DMS79 treated with DMSO at 0.1 percent for 48 hours (cell line): ENCODE data around the gene LPIN3.
A peak's percentile ranks its signal among the peaks of the same experiment; 100 is the strongest.

Experiments used
- DNase-seq: peaks from one replicate; lab custom pipeline; 2025; lab: John Stamatoyannopoulos, UW

Gene LPIN3

DNA sequence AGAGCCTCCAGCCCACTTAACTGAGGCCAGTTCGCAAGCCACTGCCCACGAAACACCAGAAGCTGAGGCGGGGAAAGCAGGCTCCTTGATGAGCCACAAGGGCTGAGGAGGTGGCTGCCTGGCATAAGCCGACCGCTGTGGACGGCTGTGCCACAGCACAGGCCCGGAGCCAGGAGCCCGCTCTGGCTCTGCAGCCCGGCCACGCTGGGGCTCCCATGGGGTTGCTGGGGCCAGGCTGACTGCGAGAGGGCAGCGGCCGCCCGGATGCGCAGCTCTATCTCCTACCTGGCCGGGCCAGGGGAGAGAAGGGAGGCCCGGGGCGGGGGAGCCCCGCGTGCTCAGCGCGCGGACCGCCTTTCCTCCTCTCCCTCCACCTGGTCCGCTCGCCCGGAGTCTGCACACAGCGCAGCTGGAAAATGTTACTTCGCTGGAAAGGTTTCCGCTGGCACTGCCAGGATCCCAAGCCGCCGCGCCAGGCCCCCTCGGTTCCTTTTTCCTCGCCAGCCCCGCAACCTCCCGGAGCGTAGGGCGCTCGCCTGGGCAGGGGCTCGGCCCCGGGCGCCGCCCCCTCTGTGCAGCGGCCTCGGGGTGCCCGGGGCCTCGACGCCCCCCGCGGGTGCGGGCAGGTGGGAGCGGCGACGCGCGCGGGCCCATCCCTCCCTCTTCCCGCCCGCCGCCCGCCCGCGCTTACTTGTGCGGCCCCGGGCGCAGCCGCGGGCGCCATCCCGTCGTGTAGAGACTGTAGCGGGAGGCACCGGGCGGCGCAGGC, 25.3 kb downstream of the LPIN3 start:
- peak; percentile 1 for DNase-seq

DNA sequence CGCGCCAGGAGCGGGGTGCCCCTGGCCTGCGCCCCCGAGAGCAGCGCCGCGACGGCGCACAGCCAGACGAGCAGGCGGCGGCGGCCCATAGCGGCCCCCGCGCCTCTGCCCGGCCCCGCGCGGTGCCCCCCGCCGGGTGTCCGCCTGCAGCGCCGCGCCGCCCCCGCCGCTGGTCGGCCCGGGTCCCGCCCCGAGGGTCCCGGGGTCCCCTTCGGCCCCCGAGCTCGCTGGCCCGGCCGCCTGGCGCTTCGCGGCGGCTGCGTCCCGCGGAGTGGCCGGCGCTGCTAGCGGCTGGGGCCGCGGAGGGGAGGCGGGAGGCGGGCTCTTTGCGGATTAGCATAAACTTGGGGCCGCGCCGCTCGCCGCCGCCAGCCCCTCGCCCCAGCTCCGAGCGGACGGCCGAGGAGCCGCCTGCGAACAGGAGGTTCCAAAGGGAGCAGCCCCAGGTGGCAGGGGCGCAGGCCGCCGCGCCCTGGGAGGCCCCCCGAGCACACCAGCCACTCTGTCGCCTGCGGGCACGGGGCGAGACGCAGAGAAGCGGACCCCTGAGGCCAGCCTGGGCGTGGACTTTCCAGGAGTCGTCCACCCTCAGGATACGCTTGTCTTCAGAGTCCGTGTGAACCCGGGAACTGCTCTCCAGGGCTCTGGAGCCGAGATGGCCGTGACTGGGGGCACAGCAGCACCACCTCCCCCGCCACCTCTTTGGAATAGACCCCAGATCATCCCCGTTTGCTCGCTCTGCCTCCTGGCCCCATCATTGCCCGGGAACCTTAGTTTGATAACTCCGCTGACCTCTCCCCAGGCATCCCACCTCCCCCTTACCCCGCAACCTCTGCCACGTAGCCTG, 26.1 kb downstream of the LPIN3 start, which contains the start of gene EMILIN3:
EMILIN3 (minus strand) TSS at position 273 of the 847 bp plus-strand sequence; CDS start at position 89, 184 bp downstream.
- peak; percentile 4 for DNase-seq

DNA sequence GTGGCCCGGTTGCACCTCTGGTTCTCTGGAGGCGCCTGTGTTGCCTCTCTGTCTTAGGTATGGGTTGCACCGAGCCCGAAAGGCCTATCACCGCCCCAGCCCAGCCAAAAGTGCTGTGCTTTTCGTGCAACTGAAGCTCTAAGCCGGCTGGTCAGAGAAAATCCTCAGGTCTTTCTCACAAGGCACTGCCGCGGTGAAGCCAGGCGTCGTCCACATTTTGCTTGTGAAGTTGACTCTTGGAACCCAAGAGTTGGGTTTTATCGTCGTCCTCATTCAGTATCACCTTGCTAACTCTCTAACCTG, 26.7 kb downstream of the LPIN3 start:
- DNase-seq: no peak

DNA sequence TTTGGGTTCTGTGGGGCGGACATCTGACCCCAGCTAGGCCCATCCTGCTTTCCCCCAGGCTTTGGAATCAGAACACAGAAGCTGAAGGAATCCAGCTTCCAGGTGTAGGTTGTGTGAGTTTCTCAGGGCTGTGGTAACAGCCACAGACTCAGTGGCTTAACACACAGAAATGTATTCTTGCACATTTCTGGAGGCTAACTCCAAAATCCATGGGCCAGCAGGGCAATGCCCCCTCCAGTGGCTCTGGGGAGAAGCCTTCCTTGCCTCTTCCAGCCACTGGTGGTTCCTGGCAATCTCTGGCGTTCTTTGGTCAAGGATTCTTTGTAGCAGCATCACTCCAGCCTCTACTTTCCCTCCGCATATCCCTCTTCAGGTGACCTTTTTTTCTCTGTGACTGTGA, 27.3 kb downstream of the LPIN3 start:
- no peak for DNase-seq

DNA sequence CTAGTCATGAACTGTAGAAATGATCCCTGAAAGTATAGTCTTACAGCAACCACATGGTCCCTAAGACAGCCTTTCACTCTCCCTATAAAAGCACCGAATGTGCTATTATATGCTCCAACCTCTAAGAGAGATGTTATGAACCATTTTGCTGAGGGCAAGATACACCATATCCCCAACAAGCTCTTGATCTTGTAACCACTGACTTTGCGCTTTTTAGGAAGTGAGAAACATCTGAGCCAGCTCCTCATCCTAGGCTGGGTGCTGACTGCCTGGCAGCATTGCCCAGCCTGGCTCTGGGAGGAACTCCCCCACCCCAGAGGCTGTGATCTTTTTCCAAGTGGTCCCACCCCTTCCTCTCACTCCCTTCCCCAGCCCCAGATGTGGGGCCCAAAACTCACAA, 29.1 kb downstream of the LPIN3 start:
- no peak for DNase-seq

DNA sequence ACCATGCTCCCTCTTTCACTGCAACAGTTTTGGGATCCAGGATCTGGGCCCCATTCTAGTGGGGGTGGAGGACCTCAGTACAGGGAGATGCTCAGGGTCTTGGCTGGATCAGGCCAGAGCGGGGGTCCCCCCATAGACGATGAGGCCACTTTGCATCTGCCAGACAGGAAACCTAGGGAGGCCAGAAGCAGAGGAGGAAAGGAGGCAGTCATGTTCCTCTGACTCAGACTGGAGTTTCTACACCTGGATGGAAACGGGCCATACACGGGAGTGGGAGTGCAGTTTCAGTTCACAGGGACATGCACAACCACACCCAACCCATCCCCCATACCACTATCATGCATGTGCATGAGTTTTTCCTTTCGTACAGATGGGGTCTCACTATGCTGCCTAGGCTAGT, 29.6 kb downstream of the LPIN3 start:
- DNase-seq: no peak

DNA sequence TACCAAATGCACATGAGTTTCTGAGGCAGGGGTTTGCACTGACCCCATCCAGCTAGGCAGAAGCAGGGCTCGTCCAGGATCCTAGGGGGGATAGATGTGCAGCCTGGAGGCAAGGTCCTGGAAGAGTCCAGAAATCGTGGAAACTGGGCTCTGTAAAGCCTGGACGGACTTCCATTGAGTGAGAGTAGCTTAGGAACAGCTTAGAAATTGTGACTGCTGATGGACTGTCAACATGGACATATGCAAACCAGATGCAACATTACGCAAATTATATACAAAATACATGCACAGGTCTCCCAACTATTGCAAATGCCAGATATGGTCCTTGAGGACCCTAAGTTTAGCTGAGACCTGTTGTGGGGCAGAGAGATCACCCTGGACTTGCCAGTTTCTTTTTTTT, 30.8 kb downstream of the LPIN3 start:
- DNase-seq: no peak

DNA sequence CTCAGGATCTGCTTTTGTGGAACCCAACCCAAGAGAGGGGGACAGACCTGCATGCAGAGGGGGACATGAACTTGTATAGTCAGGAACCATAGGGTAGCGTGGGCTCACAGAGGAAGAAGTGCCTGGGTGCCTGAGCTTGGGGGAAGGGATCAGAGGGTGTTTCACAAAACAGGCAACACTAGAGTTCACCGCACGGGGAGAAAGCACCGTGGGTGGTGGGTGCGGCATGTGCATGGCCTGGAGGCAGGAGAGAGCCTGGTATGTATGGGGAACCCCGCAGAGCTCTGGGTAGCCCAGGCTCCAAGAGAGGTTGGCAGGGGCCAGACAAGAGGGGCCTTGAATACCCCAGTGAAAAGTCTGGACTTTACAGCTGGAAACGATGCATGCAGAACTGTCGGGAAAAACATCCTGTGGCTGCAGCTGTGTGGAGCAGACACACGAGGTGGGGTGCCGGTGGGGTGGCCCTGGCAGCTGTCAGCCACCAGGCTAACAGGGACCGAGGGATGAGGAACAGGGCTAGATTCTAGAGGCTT, 32.7 kb downstream of the LPIN3 start:
- no peak for DNase-seq

DNA sequence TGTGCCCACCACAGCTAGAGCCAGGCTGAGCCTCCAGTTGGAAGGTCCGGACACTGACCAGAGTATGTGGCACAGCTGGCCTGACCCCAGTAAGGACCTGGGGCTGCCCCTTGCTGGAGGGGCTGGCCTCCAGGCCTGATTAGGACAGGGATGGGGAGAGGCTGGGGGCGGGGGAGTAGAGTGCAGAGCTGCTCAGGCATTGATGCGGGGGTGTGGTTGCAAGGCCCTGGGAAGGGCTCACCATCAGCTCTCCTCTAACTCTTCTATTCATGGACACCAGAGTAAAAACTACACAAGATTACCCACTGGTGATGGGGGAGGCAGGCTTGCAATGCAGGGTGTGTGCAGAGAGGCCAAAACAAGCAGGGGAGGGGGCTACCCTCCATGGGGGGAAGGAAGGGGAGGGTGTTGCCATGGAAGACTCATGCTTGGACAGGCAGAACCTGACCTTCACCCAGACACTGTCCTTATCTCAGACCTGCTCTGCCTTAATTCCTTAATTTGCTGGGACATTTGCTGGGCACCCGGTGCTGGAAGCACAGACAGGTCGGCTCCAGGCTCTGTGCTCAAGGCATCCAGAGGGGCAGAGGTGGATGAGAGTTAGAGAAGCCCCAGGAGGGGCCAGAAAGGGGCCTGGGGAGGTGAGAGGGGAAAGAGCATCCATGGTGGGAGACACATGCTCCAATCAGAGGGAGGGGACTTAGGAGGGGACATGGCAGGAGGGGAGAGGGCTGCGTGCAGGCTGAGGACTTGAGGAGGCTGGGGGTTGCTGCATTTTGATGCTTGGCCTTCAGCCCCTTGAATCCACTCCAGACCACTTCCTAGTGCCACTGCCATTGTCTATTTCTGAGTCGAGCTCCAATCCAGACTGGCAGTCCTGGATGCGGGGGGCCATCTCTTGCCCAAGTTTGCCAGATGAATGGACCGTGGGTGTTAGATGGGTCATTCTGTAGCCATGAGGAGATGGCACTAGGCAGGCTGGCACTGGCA, 33.6 kb downstream of the LPIN3 start:
- no peak for DNase-seq

DNA sequence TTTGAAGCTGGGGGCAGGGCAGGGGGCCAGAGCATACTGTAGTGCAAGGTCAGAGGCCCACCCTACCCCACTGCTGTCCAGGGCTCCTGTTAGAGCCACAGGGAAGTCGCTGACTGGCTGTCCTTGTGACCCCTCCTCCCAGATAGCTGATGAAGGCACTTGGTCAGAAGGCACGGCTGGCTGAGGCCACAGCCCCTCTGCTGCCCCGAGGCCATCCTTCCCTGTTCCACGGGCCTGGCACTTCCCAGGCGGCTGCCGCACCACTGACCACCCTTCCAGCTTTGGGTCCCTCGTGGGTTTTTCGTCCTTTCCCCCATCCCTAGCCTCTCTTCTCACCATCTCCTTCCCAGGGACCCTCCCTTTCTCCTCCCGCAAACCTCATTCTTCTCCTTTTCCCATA, 35.2 kb downstream of the LPIN3 start:
- DNase-seq: no peak

DNA sequence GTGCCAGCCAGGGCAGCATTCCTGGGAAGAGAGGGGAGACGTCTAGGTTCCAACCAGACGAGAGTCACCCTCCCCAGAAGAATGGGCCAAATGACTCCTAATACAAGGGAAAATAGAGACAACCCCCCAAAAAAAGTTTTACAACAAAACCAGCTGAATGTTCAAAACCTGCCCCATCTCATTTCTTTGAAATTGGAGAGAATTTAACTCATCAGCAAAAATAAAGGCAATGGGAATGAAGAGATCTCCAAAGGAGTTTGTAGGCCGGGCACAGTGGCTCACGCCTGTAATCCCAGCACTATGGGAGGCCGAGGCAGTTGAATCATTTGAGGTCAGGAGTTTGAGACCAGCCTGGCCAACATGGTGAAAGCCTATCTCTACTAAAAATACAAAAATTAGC, 35.7 kb downstream of the LPIN3 start:
- no peak for DNase-seq

DNA sequence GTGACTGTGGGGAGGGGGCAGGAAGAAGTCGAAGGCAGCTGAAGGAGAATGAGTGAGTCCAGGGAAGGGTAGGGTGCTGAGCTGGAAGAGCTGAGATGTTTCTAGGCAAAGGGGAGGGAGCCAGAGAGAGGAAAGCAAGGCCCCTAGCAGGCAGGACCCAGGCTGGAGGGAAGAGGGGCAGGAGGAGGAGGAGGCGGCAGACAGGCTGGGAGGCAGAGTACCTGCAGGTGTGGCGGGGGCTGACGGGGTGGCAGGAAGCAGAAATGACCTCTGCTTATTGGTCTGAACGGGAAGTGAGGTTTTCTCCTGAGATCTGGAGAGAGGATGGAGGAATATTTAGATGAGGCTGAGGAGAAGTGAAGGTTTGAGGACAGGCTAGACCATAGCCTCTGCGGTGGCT, 36.7 kb downstream of the LPIN3 start:
- DNase-seq: no peak

DNA sequence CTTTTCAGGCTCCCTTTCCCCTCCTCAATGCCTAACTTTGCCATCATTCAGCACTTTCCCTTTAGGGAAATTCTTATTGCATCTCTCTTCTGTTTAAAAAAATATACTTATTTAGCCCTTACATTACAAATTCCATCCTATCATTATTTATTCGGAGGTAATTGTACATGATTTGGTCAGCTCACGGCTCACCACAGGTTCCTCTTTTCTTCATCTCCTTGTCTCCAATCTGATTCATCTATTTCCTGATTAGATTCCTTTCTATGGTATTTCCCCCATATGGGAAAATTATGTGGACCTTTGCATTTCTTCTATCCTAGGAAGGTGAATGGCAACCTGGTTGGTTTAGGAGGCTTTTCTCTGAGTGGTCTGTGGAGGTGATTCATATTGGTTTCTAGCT, 38.9 kb downstream of the LPIN3 start:
- no peak for DNase-seq

DNA sequence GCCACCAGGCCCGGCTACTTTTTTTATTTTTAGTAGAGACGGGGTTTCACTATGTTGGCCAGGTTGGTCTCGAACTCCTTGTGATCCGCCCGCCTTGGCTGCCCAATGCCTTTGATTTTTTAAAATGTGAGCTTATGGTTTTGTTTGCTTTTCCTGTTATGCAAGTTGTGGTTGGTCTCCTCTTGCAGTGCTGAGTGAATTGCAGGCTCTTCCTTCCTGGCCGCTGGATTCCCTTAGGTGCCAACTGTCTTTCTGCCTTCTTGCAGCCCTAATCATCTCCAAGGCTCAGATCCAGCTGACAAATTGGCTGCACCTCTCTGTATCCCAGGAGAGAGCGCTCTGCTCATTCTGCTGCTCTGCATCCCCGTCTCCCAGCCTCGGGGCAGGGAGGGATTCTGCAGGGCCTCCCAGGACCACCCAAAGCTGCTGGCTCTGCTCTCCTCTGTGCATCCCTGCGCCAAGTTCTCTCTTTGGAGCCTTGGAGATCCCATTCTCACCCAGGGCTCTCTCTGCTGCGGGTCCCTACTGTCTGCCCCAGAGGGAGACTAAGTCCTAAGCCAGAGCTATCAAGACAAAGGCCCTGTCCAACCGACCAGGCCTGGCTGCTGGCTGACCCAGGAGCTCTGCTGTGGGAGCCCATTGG, 40.1 kb downstream of the LPIN3 start:
- DNase-seq: no peak

DNA sequence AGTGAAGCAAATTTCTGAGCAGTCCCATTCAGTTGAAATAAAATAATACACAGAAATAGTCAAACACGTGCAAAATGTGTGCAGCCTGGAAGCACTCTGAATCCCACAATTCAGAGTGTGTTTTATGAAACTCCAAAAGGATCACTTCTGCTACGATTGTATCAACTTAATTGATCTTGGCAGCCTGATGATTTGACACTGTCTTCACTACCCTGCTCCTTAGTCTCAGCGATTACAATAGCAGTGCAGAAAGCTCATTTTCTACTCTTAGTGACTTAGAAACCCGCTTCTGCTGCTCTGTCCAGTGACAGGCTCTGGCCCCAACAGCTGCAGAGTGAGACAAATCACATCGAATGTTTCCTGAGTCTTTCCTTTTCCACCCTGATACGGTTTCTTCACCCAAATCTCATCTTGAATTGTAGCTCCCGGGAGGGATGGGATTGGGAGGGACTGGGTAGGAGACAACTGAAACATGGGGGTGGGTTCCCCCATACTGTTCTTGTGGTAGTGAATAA, 42.2 kb downstream of the LPIN3 start:
- no peak for DNase-seq

DNA sequence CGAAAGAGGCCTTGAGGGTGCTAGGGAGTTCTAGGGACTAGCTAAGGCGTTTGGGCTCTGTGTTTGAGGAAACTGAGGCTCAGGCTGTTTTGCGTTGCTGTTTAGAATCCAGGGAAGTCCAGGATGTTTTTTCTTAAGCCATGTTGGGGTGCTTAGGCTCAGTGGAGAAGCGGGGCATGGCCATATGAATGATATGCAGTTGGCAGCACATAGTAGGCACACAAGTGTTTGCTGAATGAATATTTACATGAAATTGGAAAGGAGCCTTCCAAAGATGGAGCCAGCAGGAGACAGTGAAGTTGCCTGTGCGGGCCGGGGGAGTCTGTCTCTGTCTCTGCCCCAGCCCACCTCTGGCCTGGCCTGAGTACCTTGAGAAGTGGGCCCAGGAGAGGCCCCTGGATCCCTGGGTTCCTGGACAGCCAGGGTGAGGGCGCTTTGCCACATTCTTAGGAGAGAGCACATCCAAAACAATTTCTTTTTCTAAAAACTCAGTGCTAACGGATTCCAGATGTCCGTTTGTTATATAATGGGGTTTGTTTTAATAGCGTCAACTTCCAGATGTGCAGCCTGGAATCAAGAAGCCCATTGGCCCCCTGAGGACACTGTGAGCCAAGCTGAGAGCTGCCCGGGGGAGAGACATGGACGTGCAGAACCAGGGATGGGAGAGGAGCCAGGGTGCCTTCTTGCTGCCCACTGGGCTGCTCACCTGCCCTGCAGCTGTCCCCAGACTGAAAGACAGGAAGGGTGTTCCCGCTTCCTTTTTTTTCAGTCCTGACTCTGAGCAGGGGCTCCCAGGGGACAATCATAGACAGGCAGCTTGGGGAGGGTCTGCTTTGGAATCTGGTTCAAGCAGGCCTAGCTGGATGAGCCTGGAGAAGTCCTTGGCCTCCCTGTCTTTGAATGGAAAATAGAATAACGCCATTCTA, 46.1 kb downstream of the LPIN3 start:
- no peak for DNase-seq

DNA sequence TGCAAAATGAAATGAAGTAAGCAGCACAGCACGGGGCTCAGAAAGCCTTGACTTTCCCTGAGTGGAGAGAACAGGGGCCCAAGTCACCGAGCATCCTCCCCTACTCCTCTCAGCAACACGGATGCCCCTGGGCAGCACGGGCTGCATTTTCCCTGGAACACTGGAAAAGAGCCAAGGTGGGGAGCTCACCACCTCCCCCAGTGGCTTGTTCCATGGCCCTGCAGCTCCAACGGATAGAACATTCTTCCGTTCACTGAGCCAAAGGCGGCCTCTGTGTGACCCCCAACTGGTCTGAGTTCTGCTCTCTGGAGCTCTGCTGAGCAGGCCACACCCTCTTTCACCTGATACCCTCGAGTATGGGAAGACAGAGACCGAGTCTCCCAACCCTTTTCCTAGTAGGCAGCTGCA, 46.8 kb downstream of the LPIN3 start:
- no peak for DNase-seq

DNA sequence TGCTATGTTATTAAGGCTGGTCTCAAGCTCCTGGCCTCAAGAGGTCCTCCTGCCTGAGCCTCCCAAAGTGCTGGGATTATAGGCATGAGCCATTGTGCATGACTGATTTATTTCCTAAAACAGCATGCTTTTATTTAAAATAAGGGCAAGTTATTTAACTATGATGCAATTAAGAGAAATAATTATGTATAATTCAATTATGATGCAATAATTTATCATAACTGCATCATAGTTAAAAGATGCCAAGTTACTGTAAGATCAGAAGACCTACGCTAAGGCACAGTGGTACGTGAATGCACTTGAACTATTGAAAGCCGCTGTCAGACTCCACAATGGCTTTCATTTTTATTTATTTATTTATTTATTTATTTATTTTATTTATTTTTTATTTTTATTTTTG, 50.3 kb downstream of the LPIN3 start:
- DNase-seq: no peak

DNA sequence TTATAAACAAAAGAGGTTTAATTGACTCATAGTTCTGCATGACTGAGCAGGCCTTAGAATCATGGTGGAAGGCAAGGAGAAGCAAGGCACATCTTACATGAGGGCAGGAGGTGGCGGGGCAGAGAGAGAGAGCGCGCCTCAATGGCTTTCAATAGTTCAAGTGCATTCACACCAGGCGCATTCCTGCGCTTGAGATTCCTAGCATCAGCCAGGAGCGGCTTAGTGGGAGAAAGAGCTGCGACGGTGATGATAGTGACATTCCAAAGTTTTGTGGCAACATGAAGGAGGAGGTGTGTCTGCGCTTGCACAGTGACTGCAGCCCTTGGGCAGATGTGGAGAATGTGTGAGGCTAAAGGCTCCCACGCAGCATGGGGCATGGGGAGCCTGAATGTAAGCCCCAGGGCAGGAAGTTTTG, 51.0 kb downstream of the LPIN3 start:
- DNase-seq: no peak

DNA sequence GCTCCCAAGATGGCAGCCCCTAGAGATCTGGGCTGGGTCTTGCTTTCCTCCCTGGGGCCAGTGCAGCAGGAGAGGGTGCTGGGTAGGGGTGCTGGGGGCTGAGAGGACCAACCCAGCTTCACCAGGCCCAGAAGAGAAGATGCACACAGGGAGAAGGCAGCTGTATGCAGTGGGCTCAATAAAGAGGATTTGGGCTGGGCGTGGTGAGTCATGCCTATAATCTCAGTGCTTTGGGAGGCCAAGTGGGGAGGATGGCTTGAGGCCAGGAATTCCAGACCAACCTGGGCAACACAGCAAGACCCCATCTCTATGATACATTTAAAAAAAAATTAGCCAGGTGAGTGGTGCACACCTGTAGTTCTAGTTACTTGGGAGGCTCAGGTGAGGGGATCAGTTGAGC, 51.7 kb downstream of the LPIN3 start:
- no peak for DNase-seq
